Right kidney (tissue), 1 donor: ENCODE data around the gene CCDC141.
"Not testable (repeated sequence)": the region's sequence is repeated elsewhere in the genome, so short reads cannot be mapped to it uniquely, and the experiment has no call there.

Source experiments
- DNase-seq: peaks from one replicate; pipeline ENCODE4 v3.0.0-alpha.2; 2016

CCDC141 gene

DNA sequence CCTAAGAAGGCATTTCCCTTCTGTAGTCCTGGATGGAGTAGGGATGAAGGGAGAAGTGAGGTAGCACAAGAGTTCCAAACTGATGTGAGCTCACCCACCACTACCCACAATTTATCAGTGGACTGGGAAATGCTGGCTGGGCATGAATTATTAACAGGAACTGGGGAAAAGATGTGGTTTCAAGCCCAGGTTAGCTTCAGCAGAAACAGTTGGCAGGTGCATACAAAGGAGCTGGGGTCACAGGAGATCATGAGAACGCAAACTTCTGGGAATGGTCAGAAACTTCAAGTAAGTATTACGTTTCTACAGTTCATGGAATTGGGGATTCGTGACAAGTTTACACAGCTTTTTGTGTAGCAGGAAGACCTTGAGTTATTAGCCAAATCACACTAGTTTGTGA lies 5.4 kb downstream of the CCDC141 start:
- no peak for DNase-seq

DNA sequence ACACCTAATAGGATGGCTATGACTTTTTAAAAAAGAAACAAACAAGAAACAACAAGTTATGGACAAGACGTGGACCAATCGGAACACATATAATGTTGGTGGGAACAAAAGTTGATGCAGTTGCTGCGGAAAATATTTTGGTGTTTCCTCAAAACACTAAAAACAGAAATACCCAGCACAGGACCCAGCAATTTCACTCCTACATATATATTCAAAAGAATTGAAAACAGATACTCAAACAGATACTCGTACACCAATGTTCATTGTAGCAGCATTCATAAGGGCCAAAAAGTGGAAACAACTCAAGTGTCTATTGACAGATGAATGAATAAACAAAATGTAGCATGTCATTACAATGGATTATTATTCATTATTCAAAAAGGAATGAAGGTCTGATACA lies 12.1 kb downstream of the CCDC141 start:
- no peak for DNase-seq

GRCh38 chr2:179036353-179036905 lies 13.5 kb downstream of the CCDC141 start:
- DNase-seq = no peak

- no peak for DNase-seq
Observed at GRCh38 chr2:179031731-179032408, 18.1 kb downstream of the CCDC141 start.

DNA sequence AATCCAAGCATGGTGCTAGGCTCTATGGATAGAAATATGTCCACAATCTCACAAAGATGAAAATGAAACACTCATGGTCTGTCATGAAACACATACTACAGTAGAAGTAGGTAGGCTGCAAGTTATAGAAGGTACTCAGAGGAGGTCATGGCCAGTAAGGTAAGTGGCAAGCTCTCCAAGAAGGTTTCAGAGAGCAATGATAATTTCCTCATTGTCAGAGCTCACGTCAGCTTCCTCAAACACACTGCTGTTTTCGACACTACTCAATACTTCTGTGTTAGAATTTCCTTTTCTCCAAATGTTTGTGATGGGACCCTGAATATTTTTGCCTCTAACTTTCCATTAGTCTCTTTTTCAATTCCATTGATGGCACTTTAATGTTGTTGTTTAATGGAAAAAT lies 25.5 kb downstream of the CCDC141 start:
- no peak for DNase-seq

- DNase-seq = no peak
Observed at GRCh38 chr2:179022685-179023084, 27.3 kb downstream of the CCDC141 start.

- DNase-seq = no peak
Observed at GRCh38 chr2:179021258-179021657, 28.7 kb downstream of the CCDC141 start.

- DNase-seq = no peak
Observed at GRCh38 chr2:179020156-179020750, 29.7 kb downstream of the CCDC141 start.

DNA sequence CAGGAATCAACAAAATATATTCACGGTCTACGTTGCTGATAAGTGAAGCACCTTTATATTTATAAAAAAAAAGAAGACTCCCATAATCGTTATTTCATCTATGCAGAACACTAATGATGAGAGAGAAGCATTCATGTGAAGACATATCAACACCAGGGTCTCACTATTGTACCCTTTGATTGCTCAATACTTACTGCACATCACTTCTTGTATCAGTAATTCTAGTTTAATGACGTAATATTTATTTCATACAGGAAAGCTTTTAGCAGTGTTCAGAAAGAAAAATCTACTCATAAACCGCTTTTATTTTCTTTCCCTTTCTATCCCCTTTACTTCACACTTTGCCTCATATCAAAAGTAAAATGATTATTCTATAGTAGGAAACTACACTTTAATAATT lies 30.7 kb downstream of the CCDC141 start:
- no peak for DNase-seq

DNA sequence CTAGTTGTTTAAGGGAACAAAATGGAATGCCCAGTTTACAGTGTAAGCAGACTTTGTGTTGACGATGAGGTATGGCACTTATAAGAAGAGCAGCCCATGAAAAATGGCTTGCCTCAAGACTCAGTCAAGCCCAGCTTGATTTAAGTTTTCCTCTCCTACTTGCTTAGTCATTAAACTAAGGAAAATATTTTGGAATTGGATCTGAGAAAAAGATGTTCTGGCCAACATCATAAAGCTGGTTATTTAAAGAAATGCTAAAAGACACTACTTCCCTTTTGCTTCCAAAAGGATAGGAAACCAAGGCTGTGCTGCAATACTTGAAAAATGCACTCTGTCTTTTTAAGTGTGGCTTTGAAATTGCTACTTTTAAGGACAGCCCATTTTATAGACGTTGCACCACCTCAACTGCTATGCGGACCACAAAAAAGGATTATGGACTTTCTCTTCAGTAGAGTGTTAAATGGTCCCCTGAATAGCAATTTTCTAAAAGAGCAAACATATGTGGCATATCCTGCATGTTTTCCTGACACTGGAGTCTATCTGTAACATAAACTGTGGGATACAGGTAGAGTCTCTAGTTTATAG lies 32.1 kb downstream of the CCDC141 start:
- no peak for DNase-seq

DNA sequence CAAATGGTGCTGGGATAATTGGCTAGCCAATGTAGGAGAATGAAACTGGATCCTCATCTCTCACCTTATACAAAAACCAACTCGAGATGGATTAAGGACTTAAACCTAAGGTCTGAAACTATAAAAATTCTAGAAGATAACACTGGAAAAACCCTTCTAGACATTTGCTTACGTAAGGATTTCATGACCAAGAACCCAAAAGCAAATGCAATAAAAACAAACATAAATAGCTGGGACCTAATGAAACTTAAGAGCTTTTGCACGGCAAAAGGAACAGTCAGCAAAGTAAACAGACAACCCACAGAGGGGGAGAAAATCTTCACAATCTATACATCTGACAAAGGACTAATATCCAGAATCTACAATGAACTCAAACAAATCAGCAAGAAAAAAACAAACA lies 35.7 kb downstream of the CCDC141 start:
- DNase-seq = not testable (repeated sequence)

DNA sequence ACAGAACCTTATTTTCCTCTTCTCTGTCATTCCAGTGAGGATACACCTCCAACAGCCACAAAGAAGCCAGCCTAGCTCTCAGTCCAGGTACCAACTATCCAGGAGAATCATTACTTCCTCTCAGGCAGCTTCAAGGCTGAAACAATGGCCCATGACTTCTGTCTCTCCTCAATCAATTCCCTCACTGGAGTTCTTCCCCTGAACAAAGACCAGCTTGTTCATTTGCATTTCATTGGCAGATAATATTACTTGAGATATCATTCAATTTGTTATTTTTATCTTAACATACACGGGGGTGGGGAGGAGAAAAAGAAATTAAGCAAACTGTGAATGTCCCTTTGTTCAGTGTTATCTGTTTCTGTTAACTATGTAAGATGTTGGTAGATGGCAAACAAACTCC lies 44.0 kb downstream of the CCDC141 start:
- DNase-seq = no peak

GRCh38 chr2:178999476-178999875 lies 50.5 kb downstream of the CCDC141 start:
- no peak for DNase-seq

DNA sequence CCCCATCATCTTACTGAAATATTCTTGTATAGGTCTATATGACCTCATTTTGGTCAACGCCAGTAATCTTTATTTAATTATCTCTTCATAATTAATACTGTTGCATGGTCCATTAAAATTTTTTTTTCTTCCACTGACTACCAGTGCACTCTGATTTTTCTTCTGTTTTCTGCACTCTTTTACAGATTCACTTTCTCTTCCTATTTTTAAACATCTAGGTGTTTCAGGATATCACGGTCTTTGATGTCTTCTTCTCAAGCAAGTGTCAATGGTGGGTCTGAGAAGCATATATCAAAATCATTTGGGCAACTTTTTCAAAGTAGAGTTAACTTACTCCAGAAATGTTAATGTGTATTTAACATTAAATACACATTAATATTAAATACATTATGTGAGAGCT lies 51.4 kb downstream of the CCDC141 start:
- no peak for DNase-seq

- DNase-seq = no peak
Observed at GRCh38 chr2:178997477-178997876, 52.5 kb downstream of the CCDC141 start.

- DNase-seq = no peak
Observed at GRCh38 chr2:178997067-178997466, 52.9 kb downstream of the CCDC141 start.

- DNase-seq = no peak
Observed at GRCh38 chr2:178994264-178994663, 55.7 kb downstream of the CCDC141 start.

- DNase-seq = no peak
Observed at GRCh38 chr2:178993788-178994187, 56.1 kb downstream of the CCDC141 start.

DNA sequence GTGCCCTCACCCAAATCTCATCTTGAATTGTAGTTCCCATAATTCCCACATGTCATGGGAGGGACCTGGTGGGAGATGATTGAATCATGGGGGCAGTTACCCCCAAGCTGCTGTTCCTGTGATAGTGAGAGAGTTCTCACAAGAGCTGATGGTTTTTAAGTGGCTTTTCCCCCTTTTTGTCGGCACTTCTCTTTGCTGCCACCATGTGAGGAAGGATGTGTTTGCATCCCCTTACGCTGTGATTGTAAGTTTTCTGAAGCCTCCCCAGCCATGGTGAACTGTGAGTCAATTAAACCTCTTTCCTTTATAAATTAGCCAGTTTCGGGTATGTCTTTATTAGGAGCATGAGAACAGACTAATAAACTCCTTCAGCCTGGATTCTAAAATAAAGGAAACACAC lies 57.2 kb downstream of the CCDC141 start:
- not testable (repeated sequence) for DNase-seq

GRCh38 chr2:178990533-178991241 lies 59.2 kb downstream of the CCDC141 start:
- no peak for DNase-seq

- not testable (repeated sequence) for DNase-seq
Observed at GRCh38 chr2:178989424-178989823, 60.5 kb downstream of the CCDC141 start.

GRCh38 chr2:178982652-178983051 lies 67.3 kb downstream of the CCDC141 start:
- DNase-seq = not testable (repeated sequence)

GRCh38 chr2:178980815-178981214 lies 69.1 kb downstream of the CCDC141 start:
- no peak for DNase-seq
